NCI-H82 treated with DMSO at 0.1 percent for 48 hours (cell line): ENCODE measurements around the gene OCA2.
A peak's percentile ranks its signal among the peaks of the same experiment; 100 is the strongest.
"Not testable (repeated sequence)": the region's sequence is repeated elsewhere in the genome, so short reads cannot be mapped to it uniquely, and the experiment has no call there.

ENCODE experiments used
- DNase-seq: peaks from one replicate; lab custom pipeline; 2025; ENCODE audit not compliant: unreplicated experiment; lab: John Stamatoyannopoulos, UW

OCA2 gene

GRCh38 chr15:28098766-28099554, at the start of gene OCA2:
Gene OCA2 (minus strand): TSS chr15:28099315. CDS start chr15:28081874, 17,441 bp downstream.
- peak; percentile 69 for DNase-seq

- no peak for DNase-seq
Measured at GRCh38 chr15:28147801-28148200, 48.7 kb upstream of the OCA2 start.

GRCh38 chr15:28145419-28145818, 46.3 kb upstream of the OCA2 start:
- not testable (repeated sequence) for DNase-seq

GRCh38 chr15:28140062-28140461, 40.9 kb upstream of the OCA2 start:
- DNase-seq: no peak

GRCh38 chr15:28137408-28138039, 38.4 kb upstream of the OCA2 start:
- DNase-seq: not testable (repeated sequence)

GRCh38 chr15:28136236-28136904, 37.3 kb upstream of the OCA2 start:
- DNase-seq: not testable (repeated sequence)

GRCh38 chr15:28133281-28133680, 34.2 kb upstream of the OCA2 start:
- no peak for DNase-seq

GRCh38 chr15:28132524-28133275, 33.6 kb upstream of the OCA2 start:
- no peak for DNase-seq

GRCh38 chr15:28131946-28132345, 32.8 kb upstream of the OCA2 start:
- DNase-seq: no peak

- DNase-seq: no peak
Measured at GRCh38 chr15:28131400-28131799, 32.3 kb upstream of the OCA2 start.

- no peak for DNase-seq
Measured at GRCh38 chr15:28130651-28131050, 31.5 kb upstream of the OCA2 start.

GRCh38 chr15:28129231-28129848, 30.2 kb upstream of the OCA2 start:
- DNase-seq: no peak

- no peak for DNase-seq
Measured at GRCh38 chr15:28128031-28128430, 28.9 kb upstream of the OCA2 start.

GRCh38 chr15:28127036-28127435, 27.9 kb upstream of the OCA2 start:
- DNase-seq: no peak

GRCh38 chr15:28125673-28126651, 26.8 kb upstream of the OCA2 start:
- no peak for DNase-seq

GRCh38 chr15:28124841-28125240, 25.7 kb upstream of the OCA2 start:
- no peak for DNase-seq

- peak; percentile 31 for DNase-seq
Measured at GRCh38 chr15:28123408-28124023, 24.4 kb upstream of the OCA2 start.

GRCh38 chr15:28122038-28122949, 23.2 kb upstream of the OCA2 start:
- no peak for DNase-seq
